GM21825 (cell line): Measurements from ENCODE around the gene CD244.
A peak's percentile ranks its signal among the peaks of the same experiment; 100 is the strongest.
"Not testable (repeated sequence)": the region's sequence is repeated elsewhere in the genome, so short reads cannot be mapped to it uniquely, and the experiment has no call there.

Experiments
- ATAC-seq: cut with Tn5 transposase; IDR thresholded peaks from one replicate; pipeline ENCODE4 v1.9.1; 2021; ENCODE audit warnings: mild to moderate bottlenecking, moderate library complexity; ENCODE audit not compliant: unreplicated experiment

Gene CD244

GRCh38 chr1:160862203-160863060 is at the start of gene CD244:
TSS of gene CD244 (minus strand) at chr1:160862887. CDS start at chr1:160862677, 210 bp downstream.
- ATAC-seq: peak; percentile 66

DNA sequence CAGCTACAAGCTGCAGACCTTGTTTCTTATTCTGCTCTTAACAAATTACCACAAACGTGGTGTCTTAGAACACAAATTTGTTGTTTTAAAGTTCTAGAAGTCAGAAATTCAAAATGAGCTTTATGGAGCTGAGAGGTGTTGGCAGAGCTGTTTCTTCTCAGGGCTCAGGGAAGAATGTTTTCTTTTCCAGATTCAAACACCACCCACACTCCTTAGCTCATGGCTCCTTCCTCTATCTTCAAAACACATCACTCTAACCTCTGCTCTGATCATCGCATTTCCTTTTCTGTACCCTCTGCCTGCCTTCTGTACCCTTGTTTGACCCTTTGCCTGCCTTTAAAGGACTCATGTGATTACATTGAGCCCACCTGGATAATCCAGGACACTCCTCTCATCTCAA is 49.2 kb upstream of the CD244 start:
- ATAC-seq: no peak

GRCh38 chr1:160911441-160911840 is 48.8 kb upstream of the CD244 start:
- no peak for ATAC-seq

- ATAC-seq: no peak
These were observed 47.6 kb upstream of the CD244 start for GRCh38 chr1:160910170-160910750.

DNA sequence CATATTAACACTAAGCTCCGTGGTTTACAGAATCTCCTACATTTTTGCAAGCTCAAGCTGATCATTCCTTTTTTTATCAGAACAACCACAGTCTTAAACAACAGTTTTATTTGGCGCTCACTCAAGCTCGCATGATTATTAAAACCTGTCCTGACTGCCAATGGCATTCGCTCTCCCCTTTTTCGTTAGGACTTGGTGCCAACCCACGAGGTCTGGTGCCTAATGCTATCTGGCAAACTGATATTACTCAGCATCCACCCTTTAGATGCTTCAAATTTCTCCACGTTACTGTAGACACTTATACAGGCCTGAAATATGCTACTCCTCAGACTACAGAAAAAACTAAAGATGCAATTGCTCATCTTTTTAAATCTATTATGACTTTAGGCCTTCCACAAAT is 45.3 kb upstream of the CD244 start:
- ATAC-seq: no peak

DNA sequence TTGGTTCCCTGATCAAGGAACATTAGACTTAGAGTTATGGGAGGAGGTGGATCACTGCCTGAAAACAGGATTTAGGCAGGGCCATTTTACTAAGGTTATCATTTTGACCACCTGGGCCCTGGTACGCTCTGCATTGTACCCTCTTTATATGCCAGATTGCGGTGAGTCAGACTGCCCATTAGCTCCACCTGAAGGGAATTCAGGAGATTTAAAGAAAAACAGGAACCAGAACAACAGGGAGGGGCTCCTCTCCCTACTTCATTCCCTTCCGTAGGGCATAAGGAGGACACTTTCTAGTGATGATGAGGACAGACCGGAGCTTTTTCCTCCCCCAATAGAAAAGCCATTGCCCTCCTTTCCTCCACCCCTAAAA is 42.9 kb upstream of the CD244 start:
- ATAC-seq: no peak

- no peak for ATAC-seq
These were observed 42.3 kb upstream of the CD244 start for GRCh38 chr1:160904783-160905616.

DNA sequence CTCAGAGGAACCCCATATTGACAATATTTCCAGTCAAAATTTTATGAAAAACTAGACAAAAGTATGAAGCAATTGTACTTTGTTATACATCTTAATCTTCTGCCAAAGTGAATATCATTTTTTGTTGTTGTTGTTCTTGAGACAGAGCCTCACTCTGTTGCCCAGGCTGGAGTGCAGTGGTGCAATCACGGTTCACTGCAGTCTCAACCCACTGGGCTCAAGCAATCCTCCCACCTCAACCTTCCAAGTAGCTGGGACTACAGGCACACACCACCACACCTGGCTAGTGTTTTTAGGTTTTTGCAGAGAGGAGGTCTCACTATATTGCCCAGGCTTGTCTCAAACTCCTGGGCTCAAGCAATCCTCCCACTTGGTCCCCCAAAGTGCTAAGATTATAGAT is 39.6 kb upstream of the CD244 start:
- not testable (repeated sequence) for ATAC-seq

GRCh38 chr1:160901768-160902167 is 39.1 kb upstream of the CD244 start:
- no peak for ATAC-seq

DNA sequence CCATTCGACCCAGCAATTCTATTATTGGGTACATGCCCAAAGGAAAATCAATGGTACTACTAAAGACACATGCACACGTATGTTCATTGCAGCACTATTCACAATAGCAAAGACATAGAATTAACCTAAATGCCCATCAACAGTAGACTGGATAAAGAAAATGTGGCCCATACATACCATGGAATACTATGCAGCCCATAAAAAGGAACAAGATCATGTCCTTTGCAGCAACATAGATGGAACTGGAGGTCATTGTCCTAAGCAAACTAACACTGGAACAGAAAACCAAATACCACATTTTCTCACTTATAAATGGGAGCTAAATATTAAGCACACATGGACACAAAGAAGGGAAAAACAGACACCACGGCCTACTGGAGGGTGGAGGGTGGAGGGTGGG is 38.0 kb upstream of the CD244 start:
- not testable (repeated sequence) for ATAC-seq

DNA sequence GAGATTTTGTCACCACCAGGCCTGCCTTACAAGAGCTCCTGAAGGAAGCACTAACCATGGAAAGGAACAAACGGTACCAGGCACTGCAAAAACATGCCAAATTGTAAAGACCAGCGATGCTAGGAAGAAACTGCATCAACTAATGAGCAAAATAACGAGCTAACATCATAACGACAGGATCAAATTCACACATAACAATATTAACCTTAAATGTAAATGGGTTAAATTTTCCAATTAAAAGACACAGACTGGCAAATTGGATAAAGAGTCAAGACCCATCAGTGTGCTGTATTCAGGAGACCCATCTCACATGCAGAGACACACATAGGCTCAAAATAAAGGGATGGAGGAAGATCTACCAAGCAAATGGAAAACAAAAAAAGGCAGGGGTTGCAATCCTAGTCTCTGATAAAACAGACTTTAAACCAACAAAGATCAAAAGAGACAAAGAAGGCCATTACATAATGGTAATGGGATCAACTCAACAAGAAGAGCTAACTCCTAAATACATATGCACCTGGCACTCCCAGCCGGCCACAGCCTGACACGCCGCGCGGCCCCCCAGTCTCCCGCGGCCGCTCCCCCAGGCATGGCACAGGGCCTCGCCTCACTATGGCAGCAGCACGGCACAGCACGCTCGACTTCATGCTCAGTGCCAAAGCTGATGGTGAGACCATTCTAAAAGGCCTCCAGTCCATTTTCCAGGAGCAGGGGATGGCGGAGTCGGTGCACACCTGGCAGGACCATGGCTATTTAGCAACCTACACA is 31.9 kb upstream of the CD244 start:
- ATAC-seq: not testable (repeated sequence)

DNA sequence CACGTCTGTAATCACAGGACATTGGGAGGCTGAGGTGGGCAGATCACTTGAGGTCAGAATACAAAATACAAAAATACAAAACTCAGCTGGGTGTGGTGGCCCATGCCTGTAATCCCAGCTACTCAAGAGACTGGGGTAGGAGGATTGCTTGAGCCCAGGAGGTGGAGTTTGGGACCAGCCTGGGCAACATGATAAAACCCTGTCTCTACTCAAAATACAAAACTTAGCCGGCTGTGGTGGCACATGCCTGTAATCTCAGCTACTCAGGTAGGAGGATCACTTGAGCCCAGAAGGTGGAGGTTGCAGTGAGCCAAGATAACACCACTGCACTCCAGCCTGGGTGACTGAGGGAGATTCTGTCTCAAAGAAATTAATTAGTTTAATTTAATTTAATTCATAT is 28.8 kb upstream of the CD244 start:
- no peak for ATAC-seq

GRCh38 chr1:160888926-160889325 is 26.2 kb upstream of the CD244 start:
- ATAC-seq: no peak

DNA sequence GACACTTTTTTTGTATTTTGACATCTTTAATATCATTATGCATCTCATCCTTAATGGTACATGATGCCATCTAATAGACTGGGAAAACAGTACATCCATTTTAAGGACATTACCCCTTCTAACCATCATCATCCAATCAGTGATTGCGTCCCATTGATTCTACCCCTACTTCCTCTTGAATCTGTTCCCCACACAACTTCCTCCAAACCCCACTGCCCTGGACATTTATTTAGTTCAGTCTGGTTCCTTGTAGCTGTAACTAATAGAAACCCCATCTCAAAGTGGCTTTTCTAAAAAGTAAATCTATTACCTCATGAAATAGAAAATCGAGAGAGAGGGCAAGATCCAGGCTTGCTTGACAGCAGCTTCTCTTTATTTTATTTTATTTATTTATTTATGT is 24.4 kb upstream of the CD244 start:
- ATAC-seq: no peak

DNA sequence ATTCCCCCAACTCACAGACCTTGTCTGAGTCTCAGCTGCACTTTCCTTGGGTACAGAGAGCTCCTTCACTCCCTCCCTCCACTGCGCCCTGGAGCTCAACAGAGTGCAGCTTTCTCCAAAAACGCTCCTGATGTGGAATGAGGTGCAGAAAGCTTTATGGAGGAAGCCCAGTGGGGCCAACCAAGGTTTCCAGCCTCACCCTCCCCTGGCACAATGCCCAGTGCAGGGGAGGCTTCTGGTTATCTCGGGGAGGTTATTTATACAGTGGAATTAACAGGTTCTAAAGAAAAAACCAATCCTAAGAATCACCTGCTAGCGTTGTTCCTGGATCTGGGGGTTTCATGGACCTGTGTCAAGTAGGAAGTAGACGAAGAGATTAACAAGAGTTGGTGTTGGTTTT is 22.4 kb upstream of the CD244 start, which contains the start of gene ITLN1:
TSS of gene ITLN1 (minus strand) at position 139 of the 400 bp plus-strand sequence. CDS start 303 bp downstream, outside the sequence.
- ATAC-seq: no peak

DNA sequence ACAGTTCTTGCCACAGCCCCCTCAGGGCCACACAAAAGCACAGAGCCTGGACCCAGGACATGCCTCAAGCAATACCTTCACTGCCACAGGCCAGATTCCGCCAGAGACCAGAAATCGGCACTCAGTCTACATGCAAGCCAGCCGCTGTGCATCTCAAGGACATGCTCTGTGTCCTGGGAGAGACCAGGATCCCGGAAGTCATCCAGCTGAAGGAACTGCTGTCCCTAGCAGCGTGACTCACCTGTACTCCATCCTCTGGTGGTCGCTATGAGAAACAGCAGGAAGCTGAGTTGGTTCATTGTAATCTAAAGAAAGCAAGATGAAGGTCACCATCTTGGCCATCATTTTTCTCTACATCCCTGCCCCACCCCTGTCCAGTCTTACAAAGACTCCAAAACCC is 21.9 kb upstream of the CD244 start:
- no peak for ATAC-seq

DNA sequence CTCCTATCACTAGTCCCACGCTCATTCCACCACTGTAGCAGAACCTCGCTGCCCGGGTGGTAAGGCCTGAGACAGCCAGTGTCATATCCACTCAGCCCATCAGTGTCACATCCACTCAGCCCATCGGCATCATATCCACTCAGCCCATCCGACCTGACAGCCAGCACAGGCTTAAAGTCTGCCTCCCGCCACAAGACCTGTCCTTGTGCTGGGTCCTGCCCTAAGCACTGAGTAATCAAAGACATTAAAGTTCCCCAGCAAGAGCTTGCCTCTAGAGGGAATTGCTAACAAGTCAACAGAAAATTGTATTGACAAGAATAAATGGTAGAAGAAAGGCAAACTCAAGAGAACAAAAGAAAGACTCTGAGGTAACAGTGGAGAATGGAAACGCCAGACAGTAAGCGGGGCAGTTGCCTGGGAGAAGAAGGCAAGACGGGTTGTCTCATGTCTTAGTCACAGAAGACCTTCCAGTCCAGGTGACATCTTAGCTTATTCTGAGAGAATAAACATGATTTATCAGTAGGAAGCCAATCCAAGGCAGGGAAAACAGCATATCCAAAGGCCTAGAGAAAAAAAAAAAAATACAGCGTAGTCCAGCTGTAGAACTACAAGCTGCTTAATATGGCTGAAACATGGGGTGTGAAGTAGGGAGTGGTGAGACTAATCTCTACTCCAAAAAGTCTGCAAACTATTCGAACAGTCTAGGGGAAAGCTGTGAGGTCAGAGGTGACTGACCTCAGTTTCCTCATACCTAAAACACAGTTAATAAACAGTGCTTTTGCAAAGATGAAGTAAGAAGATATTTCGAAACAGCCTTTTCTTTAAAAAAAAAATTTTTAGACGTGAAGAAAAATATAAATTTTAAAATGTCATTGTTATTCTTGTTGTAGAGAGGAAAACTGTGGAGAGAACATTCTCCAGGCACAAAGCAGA is 21.2 kb upstream of the CD244 start:
- ATAC-seq: no peak

DNA sequence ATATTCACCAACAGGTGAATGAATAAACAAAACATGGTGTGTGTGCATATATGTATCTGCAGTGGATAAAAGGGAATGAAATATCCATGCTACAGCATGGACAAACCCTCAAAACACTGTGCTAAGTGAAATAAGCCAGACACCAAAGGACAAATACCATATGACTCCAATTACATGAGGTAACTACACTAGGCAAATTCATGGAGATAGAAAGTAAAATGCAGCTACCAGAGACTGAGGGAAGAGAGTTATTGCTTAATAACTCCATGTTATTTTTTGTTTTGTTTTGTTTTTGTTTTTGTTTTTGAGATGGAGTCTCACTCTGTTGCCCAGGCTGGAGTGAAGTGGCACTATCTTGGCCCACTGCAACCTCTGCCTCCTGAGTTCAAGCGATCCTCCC is 19.9 kb upstream of the CD244 start:
- ATAC-seq: no peak

- ATAC-seq: not testable (repeated sequence)
These were observed 18.6 kb upstream of the CD244 start for GRCh38 chr1:160881264-160881663.

DNA sequence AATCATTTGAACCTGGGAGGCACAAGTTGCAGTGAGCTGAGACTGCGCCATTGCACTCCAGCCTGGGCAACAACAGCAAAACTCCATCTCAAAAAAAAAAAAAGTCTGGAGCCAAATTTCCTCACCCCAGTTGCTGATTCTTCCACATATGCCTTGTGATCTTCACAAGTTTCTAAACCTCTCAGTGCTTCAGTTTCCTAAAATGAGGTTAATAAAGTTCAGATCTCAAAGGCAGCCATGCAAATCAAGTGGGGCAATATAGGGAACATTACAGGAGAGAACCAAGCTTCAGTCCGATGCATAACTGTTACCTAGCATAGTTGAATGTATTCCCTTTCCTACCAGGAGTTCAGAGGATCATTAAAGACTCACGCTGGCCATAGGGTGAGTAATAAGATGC is 17.5 kb upstream of the CD244 start:
- no peak for ATAC-seq
